Astrocyte of the hippocampus (primary cell): Measurements from ENCODE around the gene C3orf18.
A peak's percentile ranks its signal among the peaks of the same experiment; 100 is the strongest.

Experiments used
- DNase-seq: peaks from one replicate; pipeline ENCODE4 v3.0.0; 2011; ENCODE audit warnings: low read depth, low spot score

The C3orf18 gene

DNA sequence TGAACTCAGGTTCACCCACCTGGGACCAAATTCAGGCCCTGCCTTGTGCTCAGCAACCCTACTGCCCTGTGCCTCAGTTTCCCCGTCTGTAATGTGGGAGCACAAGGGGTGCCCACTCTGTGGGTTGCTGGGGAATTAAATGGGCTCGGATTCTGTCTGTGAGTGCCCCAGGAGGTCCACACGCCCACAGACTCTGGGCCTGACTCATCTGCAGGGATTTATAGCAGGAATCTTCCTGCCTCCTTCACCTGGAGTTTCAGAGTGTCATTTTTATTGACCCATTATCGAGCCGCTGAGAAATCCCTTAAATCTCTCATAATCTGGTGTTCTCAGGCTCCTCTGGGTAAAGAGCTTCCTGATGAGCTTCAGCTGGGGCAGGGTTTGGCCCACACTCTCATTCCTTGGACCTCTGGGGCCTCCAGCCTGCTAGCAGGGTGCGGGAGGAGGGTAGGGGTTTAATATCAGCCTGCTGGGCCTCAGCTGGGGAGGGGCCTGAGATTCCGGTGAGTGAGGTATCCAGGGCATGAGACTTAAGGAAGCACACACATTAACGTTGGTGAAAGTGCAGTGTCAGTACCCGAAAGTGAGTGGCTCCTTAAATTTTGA, 16.4 kb downstream of the C3orf18 start:
- no peak for DNase-seq

DNA sequence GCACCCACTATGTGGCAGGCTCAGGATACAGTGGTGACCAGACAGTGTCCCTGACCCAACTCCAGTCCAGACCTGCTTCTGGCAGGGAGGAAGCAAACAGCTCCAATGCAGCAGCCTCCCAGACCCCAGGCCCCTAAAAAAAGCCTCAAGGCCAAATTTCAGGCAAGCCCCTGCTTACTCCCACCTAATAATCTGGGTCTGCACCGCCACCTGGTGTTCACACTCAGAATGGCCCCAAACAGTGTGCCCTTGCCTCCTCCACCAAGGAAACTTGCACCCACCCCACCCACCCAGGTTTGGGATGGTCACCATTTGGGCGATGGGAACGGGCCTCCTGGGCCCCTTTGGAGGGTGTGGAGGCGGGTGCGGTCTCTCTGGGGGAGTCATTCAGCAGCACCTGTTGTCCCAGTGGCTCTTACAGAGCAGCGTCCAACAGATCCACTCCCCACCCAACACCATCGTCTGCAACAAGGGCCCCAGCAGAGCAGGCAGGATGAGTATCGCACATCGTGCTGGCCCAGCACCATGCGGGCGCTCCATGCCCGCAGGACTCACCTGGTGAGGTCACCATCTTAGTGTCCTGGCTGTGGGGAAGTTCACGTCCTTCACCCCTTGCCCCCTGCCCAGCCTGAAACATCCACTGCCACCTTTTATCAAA, 17.3 kb downstream of the C3orf18 start:
- DNase-seq, result peak; percentile 63

DNA sequence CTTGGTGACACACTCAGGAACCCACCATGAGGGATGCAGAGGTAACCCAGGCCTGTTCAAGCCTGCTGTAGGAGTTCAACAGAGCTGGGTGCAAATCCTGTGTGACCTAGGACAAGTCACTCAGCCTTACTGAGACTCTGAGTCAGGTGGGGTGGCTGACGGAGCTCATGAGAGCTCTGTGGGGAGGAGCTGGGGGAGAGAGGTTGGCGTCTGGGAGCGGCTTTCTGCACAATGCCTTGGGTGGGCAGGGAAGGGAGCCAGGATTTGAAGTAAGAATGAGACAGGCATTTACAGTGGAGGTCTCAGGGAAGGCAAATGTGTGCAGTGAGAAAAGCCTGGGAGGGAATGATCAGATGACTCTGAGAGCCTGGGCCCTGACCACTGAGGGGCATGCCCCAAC, 18.3 kb downstream of the C3orf18 start:
- DNase-seq, result peak; percentile 59

- DNase-seq, result no peak
Measured at GRCh38 chr3:50545781-50546180, 21.8 kb downstream of the C3orf18 start.

DNA sequence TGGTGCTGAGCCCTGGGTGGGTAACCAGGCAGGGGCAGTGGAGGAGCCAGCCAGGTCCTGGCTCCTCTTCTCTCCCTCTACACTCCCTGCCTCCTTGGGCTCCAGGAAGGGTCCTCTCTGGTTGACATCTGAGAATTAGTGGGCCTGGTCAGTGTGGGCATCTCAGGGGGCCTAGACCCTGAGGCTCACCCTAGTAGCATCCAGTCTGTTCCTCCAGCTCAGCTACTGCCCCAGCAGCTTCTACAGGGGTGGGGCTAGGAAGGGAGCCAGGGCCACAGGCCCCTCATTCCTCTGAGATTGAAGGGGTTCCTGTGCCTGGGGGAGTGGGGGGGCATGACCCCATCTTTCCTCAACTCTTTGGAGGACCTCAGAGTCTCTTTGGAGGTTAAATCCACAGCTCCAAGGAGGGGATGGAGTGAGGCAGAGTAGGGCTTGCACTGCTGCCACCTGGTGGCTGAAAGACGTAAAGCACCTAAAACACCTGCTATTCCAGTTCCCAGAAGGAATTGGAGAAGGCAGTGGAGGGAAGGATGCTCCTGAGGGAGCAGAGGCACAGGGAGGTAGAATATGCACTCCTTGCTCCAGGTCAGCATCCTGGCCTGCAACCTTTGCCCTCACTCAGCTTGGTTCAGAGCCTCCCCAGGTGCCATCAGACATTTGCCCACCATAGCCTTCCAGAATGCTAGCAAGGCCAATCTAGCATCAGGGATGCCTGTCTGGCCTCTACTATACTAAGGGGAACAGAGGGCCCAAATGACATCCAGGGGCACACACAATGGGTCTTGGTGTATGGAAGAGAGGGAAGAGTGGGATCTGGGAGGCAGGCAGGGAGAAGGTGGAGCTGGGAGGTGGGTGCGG, 25.1 kb downstream of the C3orf18 start:
- peak; percentile 83 for DNase-seq

- DNase-seq, result no peak
Measured at GRCh38 chr3:50539356-50540286, 27.9 kb downstream of the C3orf18 start.

DNA sequence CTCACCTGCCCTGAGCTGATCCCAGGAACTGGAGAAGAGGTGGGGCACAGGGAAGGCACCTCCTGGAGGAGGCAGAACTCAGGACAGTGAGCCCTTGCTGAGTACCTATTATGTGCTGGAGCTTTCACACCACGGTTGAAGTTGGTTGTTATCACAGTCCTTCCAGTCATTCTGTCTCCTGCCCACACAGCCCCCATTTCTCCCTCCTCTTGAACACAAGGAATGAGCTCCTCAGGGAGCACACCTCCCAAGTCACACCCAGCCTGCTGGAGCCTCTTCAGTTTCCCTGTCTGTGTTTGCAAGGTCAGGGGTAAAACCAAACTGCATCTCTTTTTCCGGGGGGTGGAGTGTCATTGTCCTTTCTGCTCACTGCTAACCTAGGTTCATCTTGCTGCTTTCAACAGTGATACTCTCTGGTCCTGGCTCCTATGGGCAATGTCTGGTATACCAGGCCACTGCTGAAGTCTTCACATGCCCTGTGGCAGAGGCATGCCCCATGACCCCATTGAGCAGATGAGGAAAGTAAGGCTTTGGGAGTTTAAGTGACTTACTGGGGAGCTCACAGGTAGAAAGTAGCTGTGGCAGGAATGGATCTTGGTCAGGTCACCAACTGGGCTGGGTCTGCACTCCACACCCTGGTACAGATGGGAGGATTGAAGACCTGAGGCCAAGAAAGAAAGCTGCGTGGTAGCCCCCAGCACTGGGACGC, 30.0 kb downstream of the C3orf18 start:
- no peak for DNase-seq

GRCh38 chr3:50536471-50537180, 30.9 kb downstream of the C3orf18 start:
- no peak for DNase-seq

- peak; percentile 11 for DNase-seq
Measured at GRCh38 chr3:50534681-50535330, 32.7 kb downstream of the C3orf18 start.

DNA sequence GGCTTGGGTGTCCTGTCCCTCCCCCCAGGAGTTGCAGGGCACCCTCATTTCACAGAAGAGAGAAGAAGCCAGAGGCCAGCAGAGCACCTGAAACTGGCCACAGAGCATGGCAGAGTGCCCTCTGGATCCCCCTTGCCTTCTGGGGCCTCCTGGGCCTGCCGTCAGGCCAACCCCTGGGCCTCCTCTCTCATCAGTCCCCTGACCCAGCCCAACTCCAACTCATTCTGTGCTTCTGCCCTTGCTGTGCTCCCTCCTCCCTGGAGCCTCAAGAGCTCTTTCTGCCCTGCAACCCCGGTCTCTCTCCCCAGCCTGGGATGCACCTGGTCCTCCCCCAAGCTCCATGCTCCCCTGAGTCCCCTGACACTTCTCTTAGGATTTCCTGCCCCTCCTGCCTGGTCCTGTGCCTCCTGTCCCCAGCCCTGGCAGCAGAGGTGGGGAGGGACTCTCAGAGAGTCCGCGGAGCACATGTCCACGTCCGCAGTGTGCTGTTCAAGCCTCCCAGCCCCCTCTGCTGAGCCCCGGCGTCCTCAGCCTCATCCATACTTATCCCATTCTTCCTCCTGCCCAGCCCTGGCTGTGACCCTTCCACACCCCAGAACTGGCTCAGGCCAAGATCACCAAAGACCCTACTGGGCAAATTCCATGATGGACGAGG, 33.6 kb downstream of the C3orf18 start:
- DNase-seq, result no peak

DNA sequence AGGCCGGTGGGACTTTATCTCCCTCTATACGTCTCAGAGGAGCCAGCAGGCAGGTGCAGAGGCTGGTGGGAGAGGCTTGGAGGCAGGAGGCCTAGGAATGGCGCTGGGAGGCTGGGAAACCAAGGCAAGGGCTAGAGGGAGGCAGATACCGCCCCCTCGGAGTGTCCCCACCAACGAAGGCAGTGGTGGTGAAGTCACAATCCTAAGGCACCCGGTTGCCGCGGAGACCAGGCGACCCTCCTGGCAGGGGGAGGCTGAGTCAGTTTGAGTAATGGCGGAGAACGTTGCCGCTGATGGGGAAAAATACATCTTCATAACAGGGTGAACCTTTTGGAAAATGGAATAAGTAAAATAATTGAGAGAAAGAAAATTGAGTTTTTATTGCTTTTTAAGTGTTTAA, 34.2 kb downstream of the C3orf18 start:
- no peak for DNase-seq

GRCh38 chr3:50532062-50532705, 35.4 kb downstream of the C3orf18 start:
- no peak for DNase-seq

DNA sequence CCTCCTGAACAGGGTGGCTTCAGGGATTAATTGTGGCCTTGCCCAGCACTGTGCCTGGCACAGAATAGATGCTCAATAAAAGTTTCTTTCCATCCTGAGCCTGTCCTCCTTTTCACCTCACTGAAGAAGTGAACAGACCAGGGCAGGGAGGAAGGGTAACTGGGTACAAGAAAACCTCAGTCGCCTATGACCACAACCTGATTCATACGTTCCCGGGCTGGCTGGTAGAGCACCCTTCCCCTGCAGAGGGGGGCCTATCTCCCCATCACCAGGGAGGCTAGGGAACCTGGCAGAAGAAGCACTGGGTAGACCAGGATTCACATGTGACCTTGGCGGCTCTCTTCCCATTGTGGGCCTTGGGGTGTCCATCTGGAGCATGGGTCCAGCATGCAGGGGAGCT, 36.3 kb downstream of the C3orf18 start:
- no peak for DNase-seq

DNA sequence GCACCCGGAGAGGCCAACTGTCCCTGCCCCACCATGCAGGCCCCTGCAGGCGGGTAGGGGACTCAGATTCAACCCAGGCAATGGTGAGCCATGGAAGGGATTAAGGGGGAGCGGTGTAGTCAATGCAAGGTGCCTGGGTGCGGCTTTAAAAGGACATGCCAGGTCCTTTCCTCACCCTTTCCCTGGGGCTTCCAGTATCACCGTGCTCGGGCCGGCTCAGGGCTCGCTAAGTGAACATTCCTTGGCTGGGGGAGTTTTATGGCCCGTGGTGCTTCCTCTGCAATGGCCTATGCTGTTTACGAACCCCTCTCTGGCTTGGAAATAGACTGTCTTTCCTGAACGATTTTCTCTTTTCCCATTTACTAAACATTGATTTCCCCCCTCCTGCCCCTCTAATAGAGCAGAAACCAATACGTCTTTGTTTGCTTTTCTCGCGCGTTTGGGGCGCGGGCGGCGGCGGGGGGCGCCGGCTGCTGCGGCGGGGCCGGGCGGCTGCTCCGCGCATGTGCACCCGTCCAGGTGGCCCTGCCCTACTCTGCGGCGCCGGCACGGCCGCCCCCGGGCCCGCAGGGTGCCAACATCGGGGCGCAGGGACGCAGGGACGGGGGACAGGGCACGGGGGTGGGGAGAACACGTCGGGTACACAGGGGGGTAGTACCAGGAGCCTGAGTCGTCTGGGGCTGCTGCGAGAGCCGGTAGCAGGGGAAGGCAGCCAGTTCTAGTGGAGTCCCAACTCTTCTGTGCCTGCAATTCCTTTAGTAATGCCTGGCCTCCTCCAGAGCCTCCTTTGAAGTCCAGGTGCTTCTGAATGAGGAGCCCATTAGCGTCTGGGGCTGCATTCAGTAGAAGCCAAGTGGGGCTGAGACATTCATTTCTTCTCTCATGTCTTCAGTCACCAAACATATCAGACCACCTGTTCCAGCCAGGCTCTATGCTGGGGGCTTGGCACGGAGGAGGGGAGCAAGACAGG, 37.3 kb downstream of the C3orf18 start:
- DNase-seq, result no peak

GRCh38 chr3:50525987-50526386, 41.6 kb downstream of the C3orf18 start:
- peak; percentile 71 for DNase-seq

- no peak for DNase-seq
Measured at GRCh38 chr3:50525191-50525910, 42.2 kb downstream of the C3orf18 start.

DNA sequence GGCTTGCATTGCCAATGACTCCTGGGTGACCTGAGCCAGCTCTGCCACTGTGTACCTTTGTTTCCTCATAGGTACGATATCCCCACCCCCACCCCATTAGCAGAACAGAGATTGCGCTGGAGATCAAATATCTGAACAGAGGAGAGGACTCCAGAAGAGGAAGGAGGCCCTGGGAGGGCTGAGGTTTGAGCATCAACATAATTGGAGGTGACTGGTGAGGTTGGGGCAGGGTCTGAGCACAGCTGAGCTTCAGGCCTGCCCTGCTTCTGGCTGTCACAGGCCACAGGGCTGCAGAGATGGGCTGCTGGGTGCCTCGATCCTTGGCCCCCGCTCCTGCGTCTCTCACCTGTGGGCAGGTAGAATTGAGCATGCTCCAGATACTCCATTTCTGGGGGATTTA, 42.8 kb downstream of the C3orf18 start:
- DNase-seq, result no peak
